Caco-2 (cell line): ENCODE results near the gene SYT12. TPM values are rescaled to one million over a fixed set of nuclear protein-coding genes. Genes with fewer than 3 reads are reported as not detected.
A peak's percentile ranks its signal among the peaks of the same experiment; 100 is the strongest.

Experiments
- Bru-seq: library from RNA; stranded (reverse); fragments of 400-500 nt; gene quantifications from one replicate; lab custom pipeline; 2021; lab: Mats Ljungman, UMichigan
- BruChase-seq, 2 experiments: library from RNA; stranded (reverse); fragments of 400-500 nt; gene quantifications; one replicate each; lab custom pipeline; 2021; lab: Mats Ljungman, UMichigan
- BruUV-seq: library from RNA; stranded (reverse); fragments of 400-500 nt; replicated peaks from 2 replicates; lab custom pipeline; 2021; lab: Mats Ljungman, UMichigan
- CTCF ChIA-PET: fragments of 300-600 bp; sonication (Branson Sonifier 250); formaldehyde crosslinking; loops from one replicate; lab custom pipeline; 2022; ENCODE audit warnings: antibody characterized with exemption; lab: Charles Lee
- POLR2A ChIA-PET: fragments of 300-600 bp; sonication (Branson Sonifier 250); formaldehyde crosslinking; loops from one replicate; lab custom pipeline; 2022; ENCODE audit warnings: antibody characterized with exemption; lab: Charles Lee
- DNase-seq, 2 experiments: peaks; one replicate each; pipeline versions ENCODE4 v3.0.0 to v3.0.0-alpha.2; 2020 to 2022
- H3K27me3 ChIP-seq: replicated peaks from 2 replicates; pipeline ENCODE4 v1.6.0; 2011; ENCODE audit warnings: low read length; ENCODE audit not compliant: control insufficient read depth, insufficient read depth
- H3K36me3 ChIP-seq: 2 replicates; pipeline ENCODE4 v1.5.1; 2011; ENCODE audit warnings: low read length; ENCODE audit not compliant: control insufficient read depth, insufficient read depth
- H3K4me1 ChIP-seq: fragments of 250-450 bp; sonication (Bioruptor Pico); 2 replicates; pipeline ENCODE4 v1.5.1; 2020; ENCODE audit warnings: mild to moderate bottlenecking
- H3K4me3 ChIP-seq: 2 replicates; pipeline ENCODE4 v1.5.1; 2011; ENCODE audit warnings: low read depth, mild to moderate bottlenecking, control low read depth, low read length
- H3K9me3 ChIP-seq: fragments of 250-450 bp; sonication (Bioruptor Pico); 2 replicates; pipeline ENCODE4 v1.5.1; 2020; ENCODE audit warnings: mild to moderate bottlenecking, moderate library complexity
- H3K27ac Mint-ChIP-seq: one replicate; pipeline ENCODE4 v1.8.0; 2022; ENCODE audit warnings: mixed read lengths; ENCODE audit not compliant: unreplicated experiment
- H3K27me3 Mint-ChIP-seq: one replicate; pipeline ENCODE4 v1.8.0; 2022; ENCODE audit warnings: mixed read lengths; ENCODE audit not compliant: insufficient read depth, unreplicated experiment
- H3K36me3 Mint-ChIP-seq: one replicate; pipeline ENCODE4 v1.8.0; 2022; ENCODE audit warnings: mild to moderate bottlenecking, mixed read lengths; ENCODE audit not compliant: insufficient read depth, unreplicated experiment
- H3K4me1 Mint-ChIP-seq: one replicate; pipeline ENCODE4 v1.8.0; 2022; ENCODE audit warnings: low read depth, mixed read lengths; ENCODE audit not compliant: unreplicated experiment
- H3K4me3 Mint-ChIP-seq: one replicate; pipeline ENCODE4 v1.8.0; 2022; ENCODE audit warnings: mild to moderate bottlenecking, moderate library complexity, mixed read lengths; ENCODE audit not compliant: unreplicated experiment
- H3K9me3 Mint-ChIP-seq: one replicate; pipeline ENCODE4 v1.8.0; 2022; ENCODE audit warnings: mixed read lengths; ENCODE audit not compliant: unreplicated experiment
- intact Hi-C: fragments of 100-400 bp; cut with micrococcal nuclease; formaldehyde crosslinking; loops from one replicate; pipeline ENCODE4 v1.10.0; 2022; ENCODE audit not compliant: unreplicated experiment
- long read RNA-seq: library from polyadenylated mRNA; stranded (forward); transcript quantifications from one replicate; pipeline ENCODE4 v2.0.0, GENCODE V29; 2022
- total RNA-seq: library from RNA; stranded (reverse); gene quantifications from 2 replicates; pipeline ENCODE4 v1.2.3, GENCODE V29; 2022
- TF ChIP-seq, protein P1 (sequence below), 2 experiments: fragments of 200-600 bp in 1 of 2; IDR thresholded peaks; 1 replicate in 1 of 2; 2 replicates in 1 of 2; pipeline versions ENCODE4 v1.5.1 to v1.8.0; 2011 to 2022; ENCODE audit warnings: antibody characterized with exemption in 1 of 2, control low read depth in 1 of 2, inconsistent platforms in 1 of 2, low read depth in 1 of 2, low read length in 1 of 2, mild to moderate bottlenecking in 1 of 2, moderate library complexity in 1 of 2; ENCODE audit not compliant: insufficient read depth in 1 of 2, severe bottlenecking in 1 of 2, unreplicated experiment in 1 of 2

Gene SYT12, protein sequence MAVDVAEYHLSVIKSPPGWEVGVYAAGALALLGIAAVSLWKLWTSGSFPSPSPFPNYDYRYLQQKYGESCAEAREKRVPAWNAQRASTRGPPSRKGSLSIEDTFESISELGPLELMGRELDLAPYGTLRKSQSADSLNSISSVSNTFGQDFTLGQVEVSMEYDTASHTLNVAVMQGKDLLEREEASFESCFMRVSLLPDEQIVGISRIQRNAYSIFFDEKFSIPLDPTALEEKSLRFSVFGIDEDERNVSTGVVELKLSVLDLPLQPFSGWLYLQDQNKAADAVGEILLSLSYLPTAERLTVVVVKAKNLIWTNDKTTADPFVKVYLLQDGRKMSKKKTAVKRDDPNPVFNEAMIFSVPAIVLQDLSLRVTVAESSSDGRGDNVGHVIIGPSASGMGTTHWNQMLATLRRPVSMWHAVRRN
- total RNA-seq (0.23 and 0.82 TPM in 2 replicates), Bru-seq, nascent RNA (percentile 21 among the genes with signal in this experiment), BruChase-seq, experiment 1, labeled RNA remaining after a 2-hour chase (percentile 11 among the genes with signal in this experiment), BruChase-seq, experiment 2, labeled RNA remaining after a 6-hour chase (percentile 12 among the genes with signal in this experiment)
- long read RNA-seq: 0 reads

DNA sequence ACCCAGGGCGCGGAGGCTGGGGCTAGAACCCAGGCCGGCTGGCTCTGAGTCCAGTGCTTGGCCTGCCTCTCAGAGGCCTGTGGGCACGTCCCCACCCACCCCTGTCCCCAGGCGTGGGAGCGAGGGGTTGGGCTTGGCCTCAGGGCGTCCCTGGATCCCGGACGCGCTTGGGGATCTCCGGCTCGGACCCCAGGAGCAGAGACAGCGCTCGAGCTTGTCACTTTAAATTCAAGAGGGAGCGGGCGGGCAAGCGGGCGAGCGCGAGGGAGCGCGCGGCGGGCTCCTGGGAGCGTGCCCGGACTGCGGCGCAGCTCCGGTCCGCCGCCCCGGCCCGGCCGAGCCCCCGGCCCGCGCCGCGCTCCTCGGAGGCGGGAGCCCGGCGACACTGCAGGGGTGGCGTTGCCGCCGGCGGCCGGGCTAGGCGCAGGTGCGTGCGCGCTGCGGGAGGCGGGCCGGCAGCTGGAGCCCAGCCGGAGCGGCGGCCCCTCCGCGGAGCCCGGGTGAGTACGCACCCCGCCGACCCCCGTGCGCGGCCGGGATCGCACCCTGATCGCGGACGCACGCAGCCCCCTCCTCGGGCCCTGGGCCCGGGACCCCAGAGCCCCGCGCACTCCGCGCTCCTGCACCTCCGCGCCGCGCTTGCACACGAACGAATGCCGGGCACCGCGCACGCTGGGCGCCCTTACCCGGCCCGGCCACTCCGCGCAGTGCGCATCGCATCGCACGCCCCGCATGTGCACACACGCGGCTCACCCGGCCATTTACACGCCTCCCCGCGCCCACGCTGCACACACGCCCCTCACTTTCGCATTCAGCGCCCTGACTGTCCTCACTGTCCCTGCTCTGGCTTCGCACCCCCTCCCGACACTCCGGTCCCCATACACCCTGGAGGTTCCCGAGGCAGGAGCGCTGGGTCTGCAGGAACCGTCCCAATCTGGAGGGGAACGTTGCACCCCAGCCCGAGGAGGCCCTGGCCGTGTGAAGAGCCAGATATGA lies at the start of gene SYT12:
SYT12 (plus strand) TSS at position 174 of the 996 bp plus-strand sequence. CDS start 7,011 bp downstream, outside the sequence.
- no peaks in the 10 kb centered on the region for H3K9me3 ChIP-seq
- peak within 1 kb of the TSS; percentile 76 for H3K4me3 Mint-ChIP-seq
- H3K27me3 Mint-ChIP-seq: peaks cover 12% of the 10 kb centered on the region
- ChIA-PET CTCF (interaction anchor here (0.6 kb wide), 2 partner anchors 31 to 557 kb away, joined by 3 to 10 read pairs; partner anchors contain the start of gene PELI3), POLR2A (no interaction called here)
- H3K4me1 ChIP-seq: peaks cover 14% of the 10 kb centered on the region
- peaks cover 7% of the 10 kb centered on the region for H3K4me1 Mint-ChIP-seq
- intact Hi-C loops: no loop called here
- no peaks in the 10 kb centered on the region for H3K36me3 ChIP-seq
- H3K36me3 Mint-ChIP-seq: no peaks in the 10 kb centered on the region
- H3K4me3 ChIP-seq: peak within 1 kb of the TSS; percentile 50
- no peak within 1 kb of the TSS for H3K27ac Mint-ChIP-seq
- TF ChIP-seq, protein P1, sequence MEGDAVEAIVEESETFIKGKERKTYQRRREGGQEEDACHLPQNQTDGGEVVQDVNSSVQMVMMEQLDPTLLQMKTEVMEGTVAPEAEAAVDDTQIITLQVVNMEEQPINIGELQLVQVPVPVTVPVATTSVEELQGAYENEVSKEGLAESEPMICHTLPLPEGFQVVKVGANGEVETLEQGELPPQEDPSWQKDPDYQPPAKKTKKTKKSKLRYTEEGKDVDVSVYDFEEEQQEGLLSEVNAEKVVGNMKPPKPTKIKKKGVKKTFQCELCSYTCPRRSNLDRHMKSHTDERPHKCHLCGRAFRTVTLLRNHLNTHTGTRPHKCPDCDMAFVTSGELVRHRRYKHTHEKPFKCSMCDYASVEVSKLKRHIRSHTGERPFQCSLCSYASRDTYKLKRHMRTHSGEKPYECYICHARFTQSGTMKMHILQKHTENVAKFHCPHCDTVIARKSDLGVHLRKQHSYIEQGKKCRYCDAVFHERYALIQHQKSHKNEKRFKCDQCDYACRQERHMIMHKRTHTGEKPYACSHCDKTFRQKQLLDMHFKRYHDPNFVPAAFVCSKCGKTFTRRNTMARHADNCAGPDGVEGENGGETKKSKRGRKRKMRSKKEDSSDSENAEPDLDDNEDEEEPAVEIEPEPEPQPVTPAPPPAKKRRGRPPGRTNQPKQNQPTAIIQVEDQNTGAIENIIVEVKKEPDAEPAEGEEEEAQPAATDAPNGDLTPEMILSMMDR (IDR thresholded peaks at IDR 0.05; ENCODE audit: insufficient read depth in 1 of 2, low read depth in 1 of 2, low read length in 1 of 2, severe bottlenecking in 1 of 2, unreplicated experiment in 1 of 2): no peak
- no peaks in the 10 kb centered on the region for H3K9me3 Mint-ChIP-seq
- no TSS peak for BruUV-seq
- peak in 1 of 2 experiments; percentile 43 for DNase-seq
- peaks cover 14% of the 10 kb centered on the region for H3K27me3 ChIP-seq

DNA sequence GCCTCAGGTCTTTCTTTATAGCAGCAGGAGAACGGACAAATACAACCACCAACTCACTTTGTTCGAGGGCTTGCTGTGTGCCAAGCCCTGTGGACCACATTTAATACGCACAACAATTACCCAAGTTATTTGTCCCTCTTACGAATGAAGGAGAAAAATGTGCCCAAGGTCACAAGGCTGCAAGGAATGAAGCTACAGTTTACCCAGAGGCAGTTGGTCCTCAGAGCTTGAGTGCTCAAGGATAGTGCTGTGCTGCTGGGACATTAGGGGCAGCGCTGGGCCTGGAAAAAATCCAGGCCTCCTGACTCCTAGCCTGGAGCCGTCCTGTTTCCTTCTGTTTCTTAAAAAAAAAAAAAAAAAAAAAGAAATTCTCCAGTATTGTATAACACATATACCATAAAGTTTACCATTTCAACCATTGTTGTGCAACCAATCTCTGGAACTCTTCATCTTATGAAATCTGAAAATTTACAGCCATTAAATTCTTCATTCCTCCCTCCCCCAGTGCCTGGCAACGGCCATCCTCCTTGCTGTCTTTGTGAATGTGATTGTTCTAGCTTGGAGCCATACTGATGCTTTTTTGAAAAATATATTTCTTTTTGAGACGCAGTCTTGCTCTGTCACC lies 48.9 kb upstream of the SYT12 start:
- BruUV-seq: no TSS peak
- H3K4me3 Mint-ChIP-seq: no peak overlapping the region
- no peak overlapping the region for H3K27ac Mint-ChIP-seq
- no peaks in the 10 kb centered on the region for H3K36me3 Mint-ChIP-seq
- DNase-seq: no peak
- Histone ChIP-seq H3K36me3 (no peaks in the 10 kb centered on the region), H3K9me3 (peaks cover 14% of the 10 kb centered on the region), H3K4me1 (peaks cover 16% of the 10 kb centered on the region), H3K27me3 (no peaks in the 10 kb centered on the region), H3K4me3 (no peak overlapping the region)
- ChIA-PET CTCF (interaction anchor here (0.7 kb wide), 1 partner anchor 33 kb away, joined by 4 read pairs; no protein-coding TSS in a partner anchor), POLR2A (no interaction called here)
- intact Hi-C loops: no loop called here
- TF ChIP-seq, protein P1 (IDR thresholded peaks at IDR 0.05; ENCODE audit: insufficient read depth in 1 of 2, low read depth in 1 of 2, low read length in 1 of 2, severe bottlenecking in 1 of 2, unreplicated experiment in 1 of 2): no peak
- H3K4me1 Mint-ChIP-seq: no peaks in the 10 kb centered on the region
- no peaks in the 10 kb centered on the region for H3K27me3 Mint-ChIP-seq
- no peaks in the 10 kb centered on the region for H3K9me3 Mint-ChIP-seq
